Adrenal gland (tissue), 5 donors: ENCODE results near the gene TRPM5.

Experiments used
- POLR2A ChIP-seq, 2 donors: fragments of 450-650 bp; IDR thresholded peaks; one replicate each; pipeline ENCODE4 v1.6.1; 2017; ENCODE audit warnings: antibody characterized with exemption in 2 of 2, mild to moderate bottlenecking in 2 of 2, moderate library complexity in 1 of 2
- TF ChIP-seq, protein P1 (sequence below), 6 experiments: fragments of 450-650 bp in 4 of 6; fragments of 200-600 bp in 2 of 6; sonication (generic) in 1 of 6; IDR thresholded peaks; 1 replicate in 5 of 6; 2 replicates in 1 of 6; pipeline versions ENCODE4 v1.5.1 to v1.8.0; 2016 to 2021; ENCODE audit warnings: antibody characterized with exemption in 6 of 6, mild to moderate bottlenecking in 2 of 6, moderate library complexity in 1 of 6
- donor health status: DM: no; HTN: no; CAD: no.

DNA sequence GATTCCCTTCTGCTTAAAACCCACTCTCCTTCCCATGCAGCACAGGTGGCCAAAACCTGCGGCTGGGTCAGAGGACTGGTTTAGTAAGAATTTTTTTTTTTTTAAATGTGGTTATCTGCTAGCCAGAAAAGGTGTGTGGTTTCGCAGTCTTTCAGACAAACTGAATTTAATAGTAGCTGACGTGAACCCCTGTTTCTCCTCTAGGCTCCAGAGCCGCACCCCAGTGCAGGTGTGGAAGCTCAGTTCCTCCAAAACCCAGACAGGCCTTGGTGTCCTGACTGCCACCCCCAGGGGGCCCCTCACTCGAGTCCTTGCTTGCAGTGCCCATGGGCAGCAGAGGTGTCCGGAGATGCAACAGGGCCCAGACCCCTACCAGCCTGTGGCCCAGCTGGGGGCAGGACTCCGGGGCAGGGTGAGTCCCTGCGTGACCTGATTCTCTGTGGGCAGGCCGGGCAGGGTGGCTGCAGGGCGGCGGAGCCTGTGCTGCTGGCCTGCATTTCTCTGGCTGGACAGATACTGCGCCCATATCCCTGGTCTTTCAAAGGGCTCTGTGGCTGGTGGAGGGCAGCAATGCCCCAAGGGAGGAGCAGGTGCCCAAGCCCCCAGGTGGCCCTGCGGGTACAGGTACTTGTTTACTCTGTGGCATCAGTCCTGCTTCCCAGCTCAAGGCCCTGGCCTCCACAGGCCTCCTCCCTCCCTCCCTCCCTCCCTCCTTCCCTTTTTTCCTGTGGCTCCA is 15.7 kb upstream of the TRPM5 start:
- TF ChIP-seq, protein P1, sequence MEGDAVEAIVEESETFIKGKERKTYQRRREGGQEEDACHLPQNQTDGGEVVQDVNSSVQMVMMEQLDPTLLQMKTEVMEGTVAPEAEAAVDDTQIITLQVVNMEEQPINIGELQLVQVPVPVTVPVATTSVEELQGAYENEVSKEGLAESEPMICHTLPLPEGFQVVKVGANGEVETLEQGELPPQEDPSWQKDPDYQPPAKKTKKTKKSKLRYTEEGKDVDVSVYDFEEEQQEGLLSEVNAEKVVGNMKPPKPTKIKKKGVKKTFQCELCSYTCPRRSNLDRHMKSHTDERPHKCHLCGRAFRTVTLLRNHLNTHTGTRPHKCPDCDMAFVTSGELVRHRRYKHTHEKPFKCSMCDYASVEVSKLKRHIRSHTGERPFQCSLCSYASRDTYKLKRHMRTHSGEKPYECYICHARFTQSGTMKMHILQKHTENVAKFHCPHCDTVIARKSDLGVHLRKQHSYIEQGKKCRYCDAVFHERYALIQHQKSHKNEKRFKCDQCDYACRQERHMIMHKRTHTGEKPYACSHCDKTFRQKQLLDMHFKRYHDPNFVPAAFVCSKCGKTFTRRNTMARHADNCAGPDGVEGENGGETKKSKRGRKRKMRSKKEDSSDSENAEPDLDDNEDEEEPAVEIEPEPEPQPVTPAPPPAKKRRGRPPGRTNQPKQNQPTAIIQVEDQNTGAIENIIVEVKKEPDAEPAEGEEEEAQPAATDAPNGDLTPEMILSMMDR (IDR thresholded peaks at IDR 0.05), result no peak
- no peak for TF ChIP-seq POLR2A (IDR thresholded peaks at IDR 0.05)
